WTC11 (cell line): ENCODE results near the gene RAC3. TPM values are rescaled to one million over a fixed set of nuclear protein-coding genes. Genes with fewer than 3 reads are reported as not detected.

Source experiments
- ATAC-seq: fragments of 200-7000 bp; cut with Tn5 transposase; 2 replicates; pipeline ENCODE4 v1.10.0; 2021; ENCODE audit warnings: mild to moderate bottlenecking, moderate library complexity
- CTCF ChIA-PET: fragments of 300-600 bp; sonication (Branson Sonifier 250); formaldehyde crosslinking; loops from one replicate; lab custom pipeline; 2021; ENCODE audit warnings: antibody characterized with exemption; lab: Charles Lee
- POLR2A ChIA-PET: fragments of 350-600 bp; sonication (Branson Sonifier 250); formaldehyde crosslinking; loops from one replicate; lab custom pipeline; 2021; ENCODE audit warnings: antibody characterized with exemption; lab: Charles Lee
- DNase-seq: peaks from one replicate; pipeline ENCODE4 v3.0.0; 2021; ENCODE audit warnings: low spot score
- H3K27ac Mint-ChIP-seq: 2 replicates; pipeline ENCODE4 v1.8.0; 2021; ENCODE audit warnings: mixed read lengths
- H3K27me3 Mint-ChIP-seq: 2 replicates; pipeline ENCODE4 v1.8.0; 2021; ENCODE audit warnings: low read depth, mild to moderate bottlenecking, moderate library complexity, mixed read lengths
- H3K36me3 Mint-ChIP-seq: 2 replicates; pipeline ENCODE4 v1.8.0; 2021; ENCODE audit warnings: mixed read lengths
- H3K4me1 Mint-ChIP-seq: 2 replicates; pipeline ENCODE4 v1.8.0; 2022; ENCODE audit warnings: mixed read lengths
- H3K4me3 Mint-ChIP-seq: 2 replicates; pipeline ENCODE4 v1.8.0; 2021; ENCODE audit warnings: mild to moderate bottlenecking, moderate library complexity, mixed read lengths
- H3K9me3 Mint-ChIP-seq: 2 replicates; pipeline ENCODE4 v1.8.0; 2021; ENCODE audit warnings: mixed read lengths
- ATF2 ChIP-seq: sonication (generic); formaldehyde crosslinking; IDR thresholded peaks from 2 replicates; pipeline ENCODE4 v1.8.1; 2022; ENCODE audit warnings: low read depth, missing genetic modification reagents, borderline replicate concordance
- ATF3 ChIP-seq: sonication (generic); formaldehyde crosslinking; conservative IDR thresholded peaks from 2 replicates; pipeline ENCODE4 v1.8.1; 2022; ENCODE audit warnings: mild to moderate bottlenecking, missing genetic modification reagents
- CREB1 ChIP-seq: sonication (generic); formaldehyde crosslinking; IDR thresholded peaks from 2 replicates; pipeline ENCODE4 v1.8.0; 2023; ENCODE audit warnings: mild to moderate bottlenecking, missing genetic modification reagents
- CTCF ChIP-seq: fragments of 200-600 bp; IDR thresholded peaks from 2 replicates; pipeline ENCODE4 v1.8.0; 2022; ENCODE audit warnings: antibody characterized with exemption
- E2F4 ChIP-seq: sonication (generic); formaldehyde crosslinking; IDR thresholded peaks from 2 replicates; pipeline ENCODE4 v1.8.1; 2022; ENCODE audit warnings: low read depth, mild to moderate bottlenecking, moderate library complexity, missing genetic modification reagents, borderline replicate concordance
- ESRRA ChIP-seq: sonication (generic); formaldehyde crosslinking; IDR thresholded peaks from 2 replicates; pipeline ENCODE4 v1.8.1; 2022; ENCODE audit warnings: mild to moderate bottlenecking, missing genetic modification reagents, borderline replicate concordance
- FOXP4 ChIP-seq: sonication (generic); formaldehyde crosslinking; IDR thresholded peaks from 2 replicates; pipeline ENCODE4 v1.8.0; 2022; ENCODE audit warnings: mild to moderate bottlenecking, missing genetic modification reagents
- JUN ChIP-seq: sonication (generic); formaldehyde crosslinking; IDR thresholded peaks from 2 replicates; pipeline ENCODE4 v1.8.0; 2023; ENCODE audit warnings: mild to moderate bottlenecking, missing genetic modification reagents
- MYBL2 ChIP-seq: sonication (generic); formaldehyde crosslinking; IDR thresholded peaks from 2 replicates; pipeline ENCODE4 v1.8.1; 2023; ENCODE audit warnings: mild to moderate bottlenecking, moderate library complexity, missing genetic modification reagents
- NFYB ChIP-seq: sonication (generic); formaldehyde crosslinking; conservative IDR thresholded peaks from 2 replicates; pipeline ENCODE4 v1.8.0; 2022; ENCODE audit warnings: low read depth, missing genetic modification reagents
- PRRX2 ChIP-seq: fragments of 250-450 bp; sonication (Bioruptor Pico); IDR thresholded peaks from 2 replicates; pipeline ENCODE4 v1.8.0; 2021; ENCODE audit warnings: mild to moderate bottlenecking
- STAT6 ChIP-seq: sonication (generic); formaldehyde crosslinking; conservative IDR thresholded peaks from 2 replicates; pipeline ENCODE4 v1.8.1; 2023; ENCODE audit warnings: mild to moderate bottlenecking, low read depth, missing genetic modification reagents, moderate library complexity
- TEAD1 ChIP-seq: sonication (generic); formaldehyde crosslinking; IDR thresholded peaks from 2 replicates; pipeline ENCODE4 v1.8.0; 2022; ENCODE audit warnings: mild to moderate bottlenecking, missing genetic modification reagents
- ZNF263 ChIP-seq: sonication (generic); formaldehyde crosslinking; IDR thresholded peaks from 2 replicates; pipeline ENCODE4 v1.8.1; 2022; ENCODE audit warnings: low read depth, mild to moderate bottlenecking, moderate library complexity, missing genetic modification reagents
- ZNF423 ChIP-seq: fragments of 250-450 bp; sonication (Bioruptor Pico); IDR thresholded peaks from 2 replicates; pipeline ENCODE4 v2.1.2; 2022; ENCODE audit warnings: mild to moderate bottlenecking, moderate library complexity
- ZSCAN18 ChIP-seq: fragments of 250-450 bp; sonication (Bioruptor Pico); IDR thresholded peaks from 2 replicates; pipeline ENCODE4 v2.1.2; 2022; ENCODE audit warnings: mild to moderate bottlenecking, moderate library complexity
- total RNA-seq: library from RNA; stranded (reverse); gene quantifications from 3 replicates; pipeline ENCODE4 v1.2.3, GENCODE V29; 2021
- TF ChIP-seq, protein P1 (sequence below): sonication (generic); formaldehyde crosslinking; IDR thresholded peaks from 2 replicates; pipeline ENCODE4 v1.8.1; 2022; ENCODE audit warnings: missing genetic modification reagents, borderline replicate concordance
- TF ChIP-seq, protein P2 (sequence below): sonication (generic); formaldehyde crosslinking; IDR thresholded peaks from 2 replicates; pipeline ENCODE4 v1.8.1; 2023; ENCODE audit warnings: mild to moderate bottlenecking, missing genetic modification reagents

RAC3 gene
- total RNA-seq, 1 experiment from 2014 or later, result 163 TPM

DNA sequence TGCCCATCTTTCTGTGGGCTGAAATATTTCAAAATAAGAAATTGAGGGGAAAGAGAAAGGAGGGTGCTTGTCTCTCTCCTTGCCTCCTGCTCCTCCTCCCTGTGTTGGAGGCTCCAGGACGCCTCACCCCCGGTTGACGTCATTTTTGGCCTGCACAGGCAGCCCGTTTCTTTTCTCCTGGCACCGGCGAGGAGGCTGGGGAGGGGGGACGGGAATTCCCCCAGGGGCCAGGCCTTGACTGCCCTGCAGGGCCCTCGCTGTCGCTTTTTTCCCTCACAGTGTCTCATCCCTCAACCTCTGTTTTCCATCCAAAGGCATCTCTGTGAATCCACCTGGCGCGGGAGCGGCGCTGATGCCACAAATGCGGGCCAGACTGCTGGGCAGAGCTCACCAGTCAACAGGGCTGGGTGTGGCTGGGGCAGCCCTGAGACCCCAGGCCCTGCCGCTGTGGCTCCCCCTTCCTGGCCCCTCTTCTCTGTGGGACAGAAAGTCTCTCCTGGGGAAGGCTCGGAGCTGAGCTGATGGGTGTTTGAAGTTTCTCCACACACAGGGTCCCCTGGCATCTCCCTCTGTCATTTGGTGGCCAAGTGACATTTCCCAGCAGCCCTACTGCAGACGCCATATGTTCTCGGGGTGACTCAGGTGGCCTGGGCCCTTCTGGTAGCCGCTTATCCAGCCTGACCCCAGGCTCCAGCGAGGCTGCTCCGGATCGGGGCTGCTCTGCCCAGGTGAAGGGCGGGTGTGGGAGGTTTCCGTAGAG lies 24.8 kb upstream of the RAC3 start:
- Mint-ChIP-seq H3K9me3 (no peaks in the 10 kb centered on the region), H3K27me3 (no peaks in the 10 kb centered on the region), H3K4me3 (no peak overlapping the region), H3K27ac (no peak overlapping the region), H3K4me1 (no peaks in the 10 kb centered on the region), H3K36me3 (no peaks in the 10 kb centered on the region)
- DNase-seq (no peak), ATAC-seq (no peak)
- POLR2A ChIA-PET, result no interaction called here
- CTCF ChIA-PET, result interaction anchor here (1.3 kb wide), 1 partner anchor 230 kb away, joined by 3 read pairs; no protein-coding TSS in a partner anchor
- TF ChIP-seq, protein P1, sequence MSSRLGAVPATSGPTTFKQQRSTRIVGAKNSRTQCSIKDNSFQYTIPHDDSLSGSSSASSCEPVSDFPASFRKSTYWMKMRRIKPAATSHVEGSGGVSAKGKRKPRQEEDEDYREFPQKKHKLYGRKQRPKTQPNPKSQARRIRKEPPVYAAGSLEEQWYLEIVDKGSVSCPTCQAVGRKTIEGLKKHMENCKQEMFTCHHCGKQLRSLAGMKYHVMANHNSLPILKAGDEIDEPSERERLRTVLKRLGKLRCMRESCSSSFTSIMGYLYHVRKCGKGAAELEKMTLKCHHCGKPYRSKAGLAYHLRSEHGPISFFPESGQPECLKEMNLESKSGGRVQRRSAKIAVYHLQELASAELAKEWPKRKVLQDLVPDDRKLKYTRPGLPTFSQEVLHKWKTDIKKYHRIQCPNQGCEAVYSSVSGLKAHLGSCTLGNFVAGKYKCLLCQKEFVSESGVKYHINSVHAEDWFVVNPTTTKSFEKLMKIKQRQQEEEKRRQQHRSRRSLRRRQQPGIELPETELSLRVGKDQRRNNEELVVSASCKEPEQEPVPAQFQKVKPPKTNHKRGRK (CRISPR knock-in tag), result no peak
- no peak for TF ChIP-seq FOXP4 (CRISPR knock-in tag)
- TF ChIP-seq ATF3, result no peak
- TF ChIP-seq CTCF, result no peak

DNA sequence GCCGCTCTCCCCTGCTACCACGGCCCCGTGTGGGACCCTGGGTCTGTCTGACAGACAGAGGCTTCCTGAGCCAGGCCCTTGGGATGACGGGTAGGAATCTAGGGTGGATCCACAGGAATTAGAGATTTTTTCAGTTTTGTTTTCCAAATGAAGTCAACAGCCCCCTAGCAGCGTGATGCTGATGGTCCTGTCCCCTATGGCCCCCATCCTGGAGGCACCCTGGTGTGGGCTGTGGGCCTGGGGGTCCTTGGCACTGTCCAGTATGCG lies 24.3 kb upstream of the RAC3 start:
- Mint-ChIP-seq H3K27me3 (no peaks in the 10 kb centered on the region), H3K27ac (no peak overlapping the region), H3K4me3 (no peak overlapping the region), H3K36me3 (no peaks in the 10 kb centered on the region), H3K9me3 (no peaks in the 10 kb centered on the region), H3K4me1 (no peaks in the 10 kb centered on the region)
- no peak for DNase-seq
- no peak for ATAC-seq
- POLR2A ChIA-PET, result no interaction called here
- CTCF ChIA-PET, result no interaction called here
- TF ChIP-seq ATF2, result no peak
- TF ChIP-seq ZNF263, result no peak
- no peak for TF ChIP-seq ESRRA (CRISPR knock-in tag)
- TF ChIP-seq CREB1 (CRISPR knock-in tag), result no peak
- no peak for TF ChIP-seq MYBL2 (CRISPR knock-in tag)
- TF ChIP-seq TEAD1 (CRISPR knock-in tag), result no peak
- no peak for TF ChIP-seq ZSCAN18
- no peak for TF ChIP-seq JUN (CRISPR knock-in tag)
- TF ChIP-seq, protein P2, sequence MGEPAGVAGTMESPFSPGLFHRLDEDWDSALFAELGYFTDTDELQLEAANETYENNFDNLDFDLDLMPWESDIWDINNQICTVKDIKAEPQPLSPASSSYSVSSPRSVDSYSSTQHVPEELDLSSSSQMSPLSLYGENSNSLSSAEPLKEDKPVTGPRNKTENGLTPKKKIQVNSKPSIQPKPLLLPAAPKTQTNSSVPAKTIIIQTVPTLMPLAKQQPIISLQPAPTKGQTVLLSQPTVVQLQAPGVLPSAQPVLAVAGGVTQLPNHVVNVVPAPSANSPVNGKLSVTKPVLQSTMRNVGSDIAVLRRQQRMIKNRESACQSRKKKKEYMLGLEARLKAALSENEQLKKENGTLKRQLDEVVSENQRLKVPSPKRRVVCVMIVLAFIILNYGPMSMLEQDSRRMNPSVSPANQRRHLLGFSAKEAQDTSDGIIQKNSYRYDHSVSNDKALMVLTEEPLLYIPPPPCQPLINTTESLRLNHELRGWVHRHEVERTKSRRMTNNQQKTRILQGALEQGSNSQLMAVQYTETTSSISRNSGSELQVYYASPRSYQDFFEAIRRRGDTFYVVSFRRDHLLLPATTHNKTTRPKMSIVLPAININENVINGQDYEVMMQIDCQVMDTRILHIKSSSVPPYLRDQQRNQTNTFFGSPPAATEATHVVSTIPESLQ (CRISPR knock-in tag), result no peak
- TF ChIP-seq STAT6 (CRISPR knock-in tag), result no peak
- no peak for TF ChIP-seq NFYB (CRISPR knock-in tag)
- TF ChIP-seq PRRX2 (CRISPR knock-in tag), result no peak
- TF ChIP-seq E2F4 (CRISPR knock-in tag), result no peak
- TF ChIP-seq ZNF423 (CRISPR knock-in tag), result no peak
